GM13977 (cell line): Measurements from ENCODE around the gene HRAS.

ENCODE experiments used
- DNase-seq: peaks from one replicate; pipeline ENCODE4 v3.0.0; 2012; ENCODE audit warnings: low spot score
- in situ Hi-C: fragments of 300-500 bp; cut with MboI; formaldehyde crosslinking; loops from one replicate; pipeline ENCODE4 v1.12.0; 2022; ENCODE audit warnings: low sequenced_read_pairs, low pct_unique_long_range_greater_than_20kb, mixed read lengths, inconsistent platforms; ENCODE audit not compliant: unreplicated experiment
- TF ChIP-seq, protein P1 (sequence below): IDR thresholded peaks from 2 replicates; pipeline ENCODE4 v1.5.1; 2012; ENCODE audit warnings: mild to moderate bottlenecking, control low read depth; ENCODE audit not compliant: insufficient read depth; ENCODE audit errors: extremely low read depth, missing control alignments

HRAS gene

DNA sequence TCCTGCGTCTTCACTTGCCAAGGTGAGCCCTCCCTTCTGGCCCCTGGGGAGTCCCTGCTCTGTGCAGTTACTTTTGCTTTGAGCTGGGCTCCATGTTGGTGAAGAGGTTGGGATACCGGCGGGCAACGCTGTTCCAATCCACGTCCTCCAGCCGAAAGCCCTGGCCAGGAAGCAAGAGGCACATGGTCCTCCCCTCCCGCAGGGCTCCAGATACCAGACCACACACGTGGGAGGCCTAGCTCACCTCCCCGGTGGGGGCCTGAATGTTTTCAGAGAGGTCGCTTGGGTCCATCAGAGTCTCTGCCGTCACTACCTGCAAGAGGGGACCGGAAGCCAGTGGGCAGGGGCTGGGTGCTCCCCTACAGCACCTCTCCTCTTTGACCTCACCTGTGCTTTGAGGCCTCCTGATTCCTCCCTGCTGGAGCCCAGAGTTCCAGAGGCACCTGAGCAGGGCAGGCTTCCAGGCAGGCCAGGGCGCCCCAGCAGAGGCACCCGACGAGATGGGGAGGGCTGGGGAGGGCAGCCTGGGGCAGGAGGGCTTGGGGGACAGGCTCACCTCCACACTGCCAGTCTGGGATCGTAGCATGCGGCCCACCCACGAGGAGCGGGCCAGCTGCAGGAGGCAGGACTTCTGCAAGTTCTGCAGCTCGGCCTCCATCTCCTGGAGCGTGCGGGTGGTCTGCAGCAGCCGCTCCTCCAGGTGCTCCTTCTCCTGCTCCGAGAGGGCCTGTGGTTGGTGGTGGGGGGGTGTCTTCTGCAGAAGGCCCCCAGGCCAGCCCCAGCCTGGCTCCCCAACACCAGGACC, 22.2 kb upstream of the HRAS start:
- TF ChIP-seq, protein P1, sequence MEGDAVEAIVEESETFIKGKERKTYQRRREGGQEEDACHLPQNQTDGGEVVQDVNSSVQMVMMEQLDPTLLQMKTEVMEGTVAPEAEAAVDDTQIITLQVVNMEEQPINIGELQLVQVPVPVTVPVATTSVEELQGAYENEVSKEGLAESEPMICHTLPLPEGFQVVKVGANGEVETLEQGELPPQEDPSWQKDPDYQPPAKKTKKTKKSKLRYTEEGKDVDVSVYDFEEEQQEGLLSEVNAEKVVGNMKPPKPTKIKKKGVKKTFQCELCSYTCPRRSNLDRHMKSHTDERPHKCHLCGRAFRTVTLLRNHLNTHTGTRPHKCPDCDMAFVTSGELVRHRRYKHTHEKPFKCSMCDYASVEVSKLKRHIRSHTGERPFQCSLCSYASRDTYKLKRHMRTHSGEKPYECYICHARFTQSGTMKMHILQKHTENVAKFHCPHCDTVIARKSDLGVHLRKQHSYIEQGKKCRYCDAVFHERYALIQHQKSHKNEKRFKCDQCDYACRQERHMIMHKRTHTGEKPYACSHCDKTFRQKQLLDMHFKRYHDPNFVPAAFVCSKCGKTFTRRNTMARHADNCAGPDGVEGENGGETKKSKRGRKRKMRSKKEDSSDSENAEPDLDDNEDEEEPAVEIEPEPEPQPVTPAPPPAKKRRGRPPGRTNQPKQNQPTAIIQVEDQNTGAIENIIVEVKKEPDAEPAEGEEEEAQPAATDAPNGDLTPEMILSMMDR: no peak
- in situ Hi-C loops: loop anchor here (10.0 kb wide), 1 partner anchor 157 kb away; no protein-coding TSS in a partner anchor
- DNase-seq: no peak

DNA sequence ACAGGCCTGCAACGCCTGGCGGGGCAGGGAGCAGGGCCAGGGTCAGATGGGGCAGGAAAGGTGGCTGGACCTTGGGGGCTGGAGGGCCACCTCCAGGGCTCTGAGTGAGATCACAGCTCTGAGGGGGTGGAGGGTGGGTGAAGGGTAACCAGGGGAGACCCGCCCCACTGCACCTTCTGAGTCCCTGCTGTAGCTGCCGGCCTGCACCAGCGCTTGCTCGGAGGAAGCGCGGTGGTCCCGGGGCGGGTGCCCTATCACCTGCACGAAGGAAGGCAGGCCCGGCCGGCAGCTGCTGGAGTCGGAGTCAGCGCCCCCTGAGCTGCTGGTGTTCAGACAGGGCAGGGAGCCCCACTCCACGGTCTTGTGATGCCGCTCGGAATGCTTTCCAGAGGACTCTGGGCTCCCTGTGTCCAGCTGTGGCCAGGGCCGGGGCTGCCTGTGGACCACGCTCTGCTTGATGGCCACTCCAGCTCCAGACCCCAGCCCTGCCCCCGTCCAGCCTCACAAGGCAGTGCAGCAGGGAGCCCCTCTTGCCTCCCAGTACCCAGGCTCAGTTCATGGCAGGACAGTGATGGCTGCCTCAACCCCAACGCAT, 21.4 kb upstream of the HRAS start:
- DNase-seq: no peak
- TF ChIP-seq, protein P1: no peak
- in situ Hi-C loops: loop anchor here (10.0 kb wide), 1 partner anchor 158 kb away; no protein-coding TSS in a partner anchor

DNA sequence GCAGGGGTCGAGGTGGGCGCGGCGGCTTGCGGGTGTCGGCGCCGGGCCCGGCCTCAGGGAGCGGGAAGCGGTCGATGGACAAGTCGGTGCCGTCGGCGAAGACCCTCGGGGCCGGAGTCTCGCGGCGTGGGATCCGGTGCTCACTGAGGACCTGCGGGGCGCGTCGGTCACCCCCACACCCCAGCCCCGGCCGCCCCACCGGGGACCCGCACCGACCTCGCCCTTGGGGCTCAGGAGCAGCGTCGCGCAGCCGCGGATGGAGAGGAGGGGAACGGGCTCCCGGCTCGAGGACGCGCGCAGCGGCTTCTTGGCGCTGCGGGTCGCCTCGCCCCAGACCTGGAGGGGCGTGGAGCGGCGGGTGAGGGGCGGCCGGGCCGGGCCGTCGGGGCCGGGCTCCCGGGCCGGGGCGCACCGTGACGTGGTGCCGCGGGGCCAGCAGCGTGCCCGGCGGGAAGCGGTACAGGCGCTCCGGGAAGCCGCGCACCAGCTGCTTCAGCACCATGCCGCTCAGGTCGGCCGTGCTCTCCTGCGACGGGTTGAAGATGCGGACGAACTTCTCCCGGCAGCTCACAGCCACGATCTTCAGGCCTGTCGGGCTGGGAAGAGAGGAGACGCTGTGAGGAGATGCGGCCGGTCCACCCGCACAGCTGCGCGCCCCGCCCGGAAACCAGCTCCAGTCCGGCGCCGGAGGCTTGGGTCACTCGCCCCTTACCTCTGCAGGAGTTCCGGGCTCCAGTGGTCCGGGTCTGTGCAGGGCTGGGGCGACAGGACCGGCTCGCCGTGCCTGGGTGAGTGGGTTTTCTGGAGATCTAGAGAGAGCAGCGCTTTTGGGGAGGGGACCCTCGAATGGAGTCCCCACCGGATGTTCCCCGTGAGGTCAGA, 20.6 kb upstream of the HRAS start:
- in situ Hi-C loops: loop anchor here (10.0 kb wide), 1 partner anchor 159 kb away; no protein-coding TSS in a partner anchor

DNA sequence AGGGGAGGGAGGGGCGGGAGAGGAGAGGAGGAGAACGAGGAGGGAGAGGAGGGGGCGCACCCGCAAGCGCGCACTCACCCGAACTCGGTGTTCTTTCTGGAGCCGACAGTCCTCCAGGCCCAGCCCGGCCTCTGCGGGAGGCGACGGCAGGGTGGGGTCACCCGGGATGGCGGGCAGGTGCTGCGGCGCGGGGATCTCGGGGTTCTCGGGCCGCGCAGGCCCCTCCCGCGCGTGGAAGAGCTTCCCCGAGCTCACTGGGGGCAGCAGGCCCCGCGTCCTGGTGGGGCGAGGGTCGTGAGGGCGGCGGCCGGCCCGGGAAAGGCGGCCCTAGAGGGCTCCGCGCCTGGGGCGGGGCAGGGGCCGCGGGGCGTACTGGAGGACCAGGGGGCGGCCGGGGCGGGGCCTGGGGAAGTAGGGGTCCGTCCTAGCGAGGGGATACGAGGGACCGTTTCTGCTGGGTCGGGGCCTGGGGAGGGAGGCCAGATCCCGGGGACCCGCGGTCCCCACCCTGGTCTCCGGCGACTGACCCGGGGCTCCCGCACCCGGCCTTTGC, 19.9 kb upstream of the HRAS start:
- no peak for DNase-seq
- TF ChIP-seq, protein P1: no peak
- in situ Hi-C loops: loop anchor here (10.0 kb wide), 1 partner anchor 159 kb away; no protein-coding TSS in a partner anchor

More for the DNA sequence above, 20.6 kb upstream of the HRAS start:
- TF ChIP-seq, protein P1: no peak
- DNase-seq: no peak

DNA sequence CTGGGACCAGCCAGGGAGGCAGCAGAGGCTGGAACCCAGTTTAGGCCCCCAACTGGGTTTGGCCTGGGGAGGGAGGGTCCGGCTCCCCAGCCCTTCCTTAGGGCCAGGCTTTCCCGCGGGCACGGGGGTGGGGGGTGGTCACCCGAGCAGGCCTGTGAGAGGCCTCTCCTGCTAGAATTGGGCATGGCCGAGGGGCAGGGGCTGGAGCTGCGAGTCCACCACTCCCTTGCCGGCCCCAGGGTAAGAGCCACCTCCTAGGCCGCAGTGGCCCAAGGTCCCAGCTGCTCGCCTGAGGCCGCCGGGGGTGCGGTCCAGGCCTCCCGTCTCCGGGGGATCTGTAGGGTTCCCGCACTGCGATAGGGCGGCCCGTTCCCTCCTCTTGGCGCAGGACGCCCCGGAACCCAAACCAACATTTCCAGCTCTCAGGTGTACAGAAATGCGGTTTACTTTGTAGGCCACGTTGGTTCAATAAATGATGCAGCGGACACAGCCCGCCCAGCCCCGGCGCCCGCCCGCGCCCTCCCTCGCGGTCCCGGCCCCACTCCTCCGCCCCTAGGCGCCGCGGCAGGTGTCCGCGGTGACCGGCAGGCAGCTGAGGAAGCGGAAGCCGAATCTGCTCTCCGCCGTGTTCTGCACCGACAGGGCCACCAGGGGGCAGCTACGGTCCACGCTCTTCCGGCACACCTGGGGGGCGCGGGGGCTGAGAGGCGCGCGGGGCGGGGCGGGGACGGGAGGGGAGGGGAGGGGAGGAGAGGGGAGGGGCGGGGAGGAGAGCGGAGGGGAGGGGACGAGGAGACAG, 19.3 kb upstream of the HRAS start:
- TF ChIP-seq, protein P1: peak; percentile 94
- peak; percentile 94 for DNase-seq

More for the DNA sequence above, 19.3 kb upstream of the HRAS start:
- in situ Hi-C loops: loop anchor here (10.0 kb wide), 1 partner anchor 160 kb away; no protein-coding TSS in a partner anchor
